Right ventricle myocardium superior (tissue), 1 donor: ENCODE results near the gene KRTAP5-7. TPM values are rescaled to one million over a fixed set of nuclear protein-coding genes. Genes with fewer than 3 reads are reported as not detected.
"Not testable (repeated sequence)": the region's sequence is repeated elsewhere in the genome, so short reads cannot be mapped to it uniquely, and the experiment has no call there.

Experiments
- ATAC-seq: fragments of 200-7000 bp; cut with Tn5 transposase; one replicate; pipeline ENCODE4 v1.9.1; 2020; ENCODE audit warnings: mild to moderate bottlenecking; ENCODE audit not compliant: poor library complexity
- DNase-seq: peaks from one replicate; pipeline ENCODE4 v3.0.0-alpha.2; 2020
- intact Hi-C: fragments of 100-400 bp; cut with DNase I; formaldehyde crosslinking; loops from one replicate; pipeline ENCODE4 v1.11.2; 2022
- total RNA-seq: library from RNA; stranded (reverse); fragmentation: NEBNext Ultra II Directional; extraction: Animal tissue kit (Norgen Biotek cat#: 25700); gene quantifications from one replicate; pipeline ENCODE4 v1.2.1, GENCODE V29; 2021
- donor health status: DM: no; HTN: yes; CAD: no; lungs with severe emphysema.

KRTAP5-7 gene
- total RNA-seq, 1 donor from 2014 or later = not detected

GRCh38 chr11:71545405-71545966 is 18.4 kb downstream of the KRTAP5-7 start:
- ATAC-seq (no peak), DNase-seq (no peak)
- intact Hi-C loops = no loop called here

GRCh38 chr11:71548120-71548519 is 21.1 kb downstream of the KRTAP5-7 start, which contains the start of gene KRTAP5-9:
Gene KRTAP5-9 (plus strand): TSS chr11:71548420. CDS start chr11:71548658, 238 bp downstream.
- intact Hi-C loops = no loop called here
- ATAC-seq = no peak
- DNase-seq = no peak

- intact Hi-C loops = no loop called here
- DNase-seq = no peak
- ATAC-seq = no peak
Measured at GRCh38 chr11:71548716-71549151, 21.7 kb downstream of the KRTAP5-7 start.

GRCh38 chr11:71551711-71552110 is 24.6 kb downstream of the KRTAP5-7 start:
- intact Hi-C loops = no loop called here
- ATAC-seq = no peak
- no peak for DNase-seq

- intact Hi-C loops = no loop called here
- DNase-seq = no peak
- no peak for ATAC-seq
Measured at GRCh38 chr11:71554996-71555395, 27.9 kb downstream of the KRTAP5-7 start.

- intact Hi-C loops = no loop called here
- no peak for DNase-seq
- ATAC-seq = no peak
Measured at GRCh38 chr11:71555508-71555907, 28.4 kb downstream of the KRTAP5-7 start.

- intact Hi-C loops = no loop called here
- DNase-seq (no peak), ATAC-seq (no peak)
Measured at GRCh38 chr11:71556018-71556417, 29.0 kb downstream of the KRTAP5-7 start.

- intact Hi-C loops = no loop called here
- DNase-seq (no peak), ATAC-seq (no peak)
Measured at GRCh38 chr11:71557257-71557656, 30.2 kb downstream of the KRTAP5-7 start.

- ATAC-seq = no peak
- no peak for DNase-seq
- intact Hi-C loops = no loop called here
Measured at GRCh38 chr11:71558996-71559395, 31.9 kb downstream of the KRTAP5-7 start.

GRCh38 chr11:71562120-71562519 is 35.1 kb downstream of the KRTAP5-7 start:
- no peak for DNase-seq
- intact Hi-C loops = no loop called here
- no peak for ATAC-seq

GRCh38 chr11:71563406-71563805 is 36.3 kb downstream of the KRTAP5-7 start:
- intact Hi-C loops = no loop called here
- ATAC-seq (no peak), DNase-seq (no peak)

GRCh38 chr11:71564430-71564829 is 37.4 kb downstream of the KRTAP5-7 start:
- intact Hi-C loops = no loop called here
- DNase-seq (no peak), ATAC-seq (no peak)

- ATAC-seq (no peak), DNase-seq (no peak)
- intact Hi-C loops = no loop called here
Measured at GRCh38 chr11:71565263-71565662, 38.2 kb downstream of the KRTAP5-7 start, which contains the start of gene KRTAP5-10. Gene KRTAP5-10 (plus strand): TSS chr11:71565563. CDS start chr11:71565588, 25 bp downstream.

- intact Hi-C loops = no loop called here
- ATAC-seq = no peak
Measured at GRCh38 chr11:71566081-71566620, 39.1 kb downstream of the KRTAP5-7 start.

GRCh38 chr11:71566626-71567599 is 39.8 kb downstream of the KRTAP5-7 start:
- ATAC-seq, intact Hi-C loops, DNase-seq: not testable (repeated sequence)

More at GRCh38 chr11:71566081-71566620, 39.1 kb downstream of the KRTAP5-7 start:
- no peak for DNase-seq

GRCh38 chr11:71567633-71568032 is 40.6 kb downstream of the KRTAP5-7 start:
- DNase-seq, ATAC-seq, intact Hi-C loops: not testable (repeated sequence)

- ATAC-seq = no peak
- intact Hi-C loops = no loop called here
- no peak for DNase-seq
Measured at GRCh38 chr11:71568704-71569349, 41.8 kb downstream of the KRTAP5-7 start.

GRCh38 chr11:71571101-71571850 is 44.2 kb downstream of the KRTAP5-7 start:
- ATAC-seq, DNase-seq, intact Hi-C loops: not testable (repeated sequence)
